Measurements from ENCODE around the gene RAPGEF6.

Gene RAPGEF6

GRCh38 chr5:131677115-131677514, 42.1 kb upstream of the RAPGEF6 start:
- Histone ChIP-seq H3K9me3 (ENCODE audit: low read depth, low read length) (no peaks in the 10 kb centered on the region), H3K4me3 (no peak overlapping the region), H3K27ac (no peak overlapping the region), H3K9ac (ENCODE audit: insufficient read length) (no peak overlapping the region), H3K36me3 (ENCODE audit: insufficient read depth, low read length) (peaks cover 38% of the 10 kb centered on the region)
- no peak for TF ChIP-seq EZH2 (IDR thresholded peaks at IDR 0.05)
- no peak for DNase-seq (ENCODE audit: low read depth, low spot score)

- TF ChIP-seq FOXP2 (optimal IDR thresholded peaks at IDR 0.05; ENCODE audit: control extremely low read depth, extremely low read length, insufficient read depth) (no peak), EZH2 (IDR thresholded peaks at IDR 0.05) (no peak), POLR2AphosphoS5 (IDR thresholded peaks at IDR 0.05; ENCODE audit: borderline replicate concordance, low read depth, low read length) (no peak)
- peaks cover 41% of the 10 kb centered on the region for H3K36me3 ChIP-seq (ENCODE audit: insufficient read depth, low read length)
- no peak overlapping the region for H3K9ac ChIP-seq (ENCODE audit: insufficient read length)
- no peaks in the 10 kb centered on the region for H3K9me3 ChIP-seq (ENCODE audit: low read depth, low read length)
- DNase-seq (ENCODE audit: low read depth, low spot score) = no peak
- H3K4me3 ChIP-seq = no peak overlapping the region
- no peak overlapping the region for H3K27ac ChIP-seq
Observed at GRCh38 chr5:131672776-131673175, 37.7 kb upstream of the RAPGEF6 start.

GRCh38 chr5:131671994-131672655, 37.1 kb upstream of the RAPGEF6 start:
- no peaks in the 10 kb centered on the region for H3K9me3 ChIP-seq (ENCODE audit: low read depth, low read length)
- peaks cover 34% of the 10 kb centered on the region for H3K36me3 ChIP-seq (ENCODE audit: insufficient read depth, low read length)
- no peak overlapping the region for H3K27ac ChIP-seq
- H3K4me3 ChIP-seq = no peak overlapping the region
- TF ChIP-seq EZH2 (IDR thresholded peaks at IDR 0.05) = no peak
- TF ChIP-seq POLR2AphosphoS5 (IDR thresholded peaks at IDR 0.05; ENCODE audit: borderline replicate concordance, low read depth, low read length) = no peak
- no peak for TF ChIP-seq FOXP2 (optimal IDR thresholded peaks at IDR 0.05; ENCODE audit: control extremely low read depth, extremely low read length, insufficient read depth)
- DNase-seq (ENCODE audit: low read depth, low spot score) = no peak
- H3K9ac ChIP-seq (ENCODE audit: insufficient read length) = no peak overlapping the region

- DNase-seq (ENCODE audit: low read depth, low spot score) = no peak
- Histone ChIP-seq H3K4me3 (no peak overlapping the region), H3K9me3 (ENCODE audit: low read depth, low read length) (no peaks in the 10 kb centered on the region), H3K9ac (ENCODE audit: insufficient read length) (no peak overlapping the region), H3K36me3 (ENCODE audit: insufficient read depth, low read length) (peaks cover 27% of the 10 kb centered on the region), H3K27ac (no peak overlapping the region)
- TF ChIP-seq FOXP2 (optimal IDR thresholded peaks at IDR 0.05; ENCODE audit: control extremely low read depth, extremely low read length, insufficient read depth) (no peak), POLR2AphosphoS5 (IDR thresholded peaks at IDR 0.05; ENCODE audit: borderline replicate concordance, low read depth, low read length) (no peak), EZH2 (IDR thresholded peaks at IDR 0.05) (no peak)
Observed at GRCh38 chr5:131671409-131671808, 36.4 kb upstream of the RAPGEF6 start.

GRCh38 chr5:131664929-131665328, 29.9 kb upstream of the RAPGEF6 start:
- H3K27ac ChIP-seq = no peak overlapping the region

GRCh38 chr5:131661933-131662332, 26.9 kb upstream of the RAPGEF6 start:
- Histone ChIP-seq H3K36me3 (ENCODE audit: insufficient read depth, low read length) (peaks cover 38% of the 10 kb centered on the region; the same call in 1 of the 2 replicates), H3K27ac (no peak overlapping the region), H3K9ac (ENCODE audit: insufficient read length) (no peak overlapping the region), H3K9me3 (ENCODE audit: low read depth, low read length) (no peaks in the 10 kb centered on the region), H3K4me3 (no peak overlapping the region)
- TF ChIP-seq EZH2 (IDR thresholded peaks at IDR 0.05) = no peak
- TF ChIP-seq POLR2AphosphoS5 (IDR thresholded peaks at IDR 0.05; ENCODE audit: borderline replicate concordance, low read depth, low read length) = no peak
- no peak for TF ChIP-seq FOXP2 (optimal IDR thresholded peaks at IDR 0.05; ENCODE audit: control extremely low read depth, extremely low read length, insufficient read depth)
- no peak for DNase-seq (ENCODE audit: low read depth, low spot score)

More at GRCh38 chr5:131664929-131665328, 29.9 kb upstream of the RAPGEF6 start:
- H3K9ac ChIP-seq (ENCODE audit: insufficient read length) = no peak overlapping the region
- H3K9me3 ChIP-seq (ENCODE audit: low read depth, low read length) = no peaks in the 10 kb centered on the region
- no peak for TF ChIP-seq POLR2AphosphoS5 (IDR thresholded peaks at IDR 0.05; ENCODE audit: borderline replicate concordance, low read depth, low read length)
- DNase-seq (ENCODE audit: low read depth, low spot score) = no peak
- H3K36me3 ChIP-seq (ENCODE audit: insufficient read depth, low read length) = peaks cover 33% of the 10 kb centered on the region
- H3K4me3 ChIP-seq = no peak overlapping the region

GRCh38 chr5:131659841-131660240, 24.8 kb upstream of the RAPGEF6 start:
- peaks cover 38% of the 10 kb centered on the region; the same call in 1 of the 2 replicates for H3K36me3 ChIP-seq (ENCODE audit: insufficient read depth, low read length)

GRCh38 chr5:131659290-131659689, 24.3 kb upstream of the RAPGEF6 start:
- Histone ChIP-seq H3K27ac (no peak overlapping the region), H3K9me3 (ENCODE audit: low read depth, low read length) (no peaks in the 10 kb centered on the region), H3K36me3 (ENCODE audit: insufficient read depth, low read length) (peaks cover 38% of the 10 kb centered on the region; the same call in 1 of the 2 replicates), H3K9ac (ENCODE audit: insufficient read length) (no peak overlapping the region), H3K4me3 (no peak overlapping the region)
- DNase-seq (ENCODE audit: low read depth, low spot score) = no peak
- TF ChIP-seq EZH2 (IDR thresholded peaks at IDR 0.05) (no peak), FOXP2 (optimal IDR thresholded peaks at IDR 0.05; ENCODE audit: control extremely low read depth, extremely low read length, insufficient read depth) (no peak), POLR2AphosphoS5 (IDR thresholded peaks at IDR 0.05; ENCODE audit: borderline replicate concordance, low read depth, low read length) (no peak)

More at GRCh38 chr5:131659841-131660240, 24.8 kb upstream of the RAPGEF6 start:
- Histone ChIP-seq H3K9me3 (ENCODE audit: low read depth, low read length) (no peaks in the 10 kb centered on the region), H3K9ac (ENCODE audit: insufficient read length) (no peak overlapping the region), H3K27ac (no peak overlapping the region), H3K4me3 (no peak overlapping the region)
- TF ChIP-seq EZH2 (IDR thresholded peaks at IDR 0.05) (no peak), POLR2AphosphoS5 (IDR thresholded peaks at IDR 0.05; ENCODE audit: borderline replicate concordance, low read depth, low read length) (no peak), FOXP2 (optimal IDR thresholded peaks at IDR 0.05; ENCODE audit: control extremely low read depth, extremely low read length, insufficient read depth) (no peak)
- DNase-seq (ENCODE audit: low read depth, low spot score) = no peak

- H3K27ac ChIP-seq = peak overlapping the region; percentile 92
- no peak for DNase-seq (ENCODE audit: low read depth, low spot score)
- H3K9ac ChIP-seq (ENCODE audit: insufficient read length) = no peak overlapping the region
- no peaks in the 10 kb centered on the region; the same call in 1 of the 2 replicates for H3K9me3 ChIP-seq (ENCODE audit: low read depth, low read length)
- H3K36me3 ChIP-seq (ENCODE audit: insufficient read depth, low read length) = peaks cover 36% of the 10 kb centered on the region
- no peak overlapping the region; the same call in 1 of the 2 replicates for H3K4me3 ChIP-seq
- TF ChIP-seq EZH2 (IDR thresholded peaks at IDR 0.05) (no peak), FOXP2 (optimal IDR thresholded peaks at IDR 0.05; ENCODE audit: control extremely low read depth, extremely low read length, insufficient read depth) (no peak), POLR2AphosphoS5 (IDR thresholded peaks at IDR 0.05; ENCODE audit: borderline replicate concordance, low read depth, low read length) (no peak)
Observed at GRCh38 chr5:131654776-131655175, 19.7 kb upstream of the RAPGEF6 start.

Measured in SK-N-MC (cell line).